Measurements from ENCODE around the gene MAMDC4.
"Not testable (repeated sequence)": the region's sequence is repeated elsewhere in the genome, so short reads cannot be mapped to it uniquely, and the experiment has no call there.

MAMDC4 gene

GRCh38 chr9:136839229-136840139, 12.7 kb upstream of the MAMDC4 start:
- no peak for DNase-seq (ENCODE audit: low read depth)

DNA sequence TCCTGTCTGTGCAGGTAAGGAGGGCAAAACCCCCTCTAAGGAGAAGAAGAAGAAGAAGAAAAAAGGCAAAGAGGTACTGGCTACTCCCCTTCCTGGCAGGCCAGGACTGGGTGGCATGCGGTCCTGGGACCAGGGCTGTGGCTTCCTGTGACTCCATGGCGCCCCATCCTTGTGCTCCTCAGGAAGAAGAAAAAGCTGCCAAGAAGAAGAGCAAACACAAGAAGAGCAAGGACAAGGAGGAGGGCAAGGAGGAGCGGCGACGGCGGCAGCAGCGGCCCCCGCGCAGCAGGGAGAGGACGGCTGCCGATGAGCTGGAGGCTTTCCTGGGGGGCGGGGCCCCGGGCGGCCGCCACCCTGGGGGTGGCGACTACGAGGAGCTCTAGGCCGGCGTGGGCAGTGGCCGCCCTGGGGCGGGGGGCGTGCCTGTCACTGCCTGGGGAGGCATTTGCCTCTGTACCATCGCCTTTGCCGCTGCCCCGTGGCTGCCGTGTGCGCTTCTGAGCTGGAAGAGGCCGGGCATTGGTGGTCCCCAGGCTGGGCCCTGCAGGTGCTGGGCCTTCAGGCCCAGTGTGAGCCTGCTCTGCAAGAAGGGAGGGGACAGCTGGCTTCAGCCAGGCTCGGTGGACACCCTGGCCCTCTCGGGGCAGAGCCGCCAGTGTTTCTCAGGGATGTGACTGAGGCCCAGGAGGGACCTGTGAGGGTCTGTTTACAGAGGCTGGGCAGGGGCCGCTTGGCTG, 11.8 kb upstream of the MAMDC4 start:
- DNase-seq (ENCODE audit: low read depth), result no peak

GRCh38 chr9:136840877-136841645, 11.1 kb upstream of the MAMDC4 start:
- DNase-seq (ENCODE audit: low read depth), result no peak

DNA sequence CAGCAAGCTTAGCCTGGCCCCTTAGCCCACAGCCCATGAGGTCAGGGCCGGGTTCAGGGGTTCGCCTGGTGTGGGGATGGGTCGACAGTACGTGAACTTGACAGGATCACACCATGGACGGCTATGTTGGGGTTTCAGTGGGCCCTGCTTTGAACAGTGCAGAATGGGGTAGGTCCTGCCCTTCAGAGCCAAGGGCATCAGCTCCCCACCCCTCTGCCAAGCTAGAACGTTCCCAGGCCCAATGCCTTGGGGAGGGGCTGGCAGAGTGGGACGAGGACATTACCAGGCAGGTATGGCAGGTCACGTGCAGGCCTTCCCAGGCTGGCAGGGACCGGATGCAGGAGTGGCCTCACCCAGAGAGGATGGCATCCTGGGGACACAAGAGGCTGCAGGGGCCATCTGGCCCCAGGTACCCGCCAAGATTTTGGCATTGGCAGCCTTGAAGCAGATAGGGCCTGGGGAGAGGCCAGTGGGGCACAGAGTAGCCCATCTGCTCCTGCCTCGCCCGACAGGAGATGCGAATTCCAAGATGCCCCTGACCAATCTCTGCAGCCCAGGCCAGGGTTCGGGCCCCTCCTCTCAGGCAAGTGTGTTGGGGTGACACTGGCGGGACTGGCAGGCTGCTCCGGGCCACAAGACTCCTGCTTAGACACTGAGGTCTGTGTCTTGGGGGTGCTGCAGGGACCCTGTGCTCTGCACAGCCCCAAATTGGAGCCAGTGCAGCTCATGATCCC, 10.3 kb upstream of the MAMDC4 start:
- DNase-seq (ENCODE audit: low read depth), result not testable (repeated sequence)

DNA sequence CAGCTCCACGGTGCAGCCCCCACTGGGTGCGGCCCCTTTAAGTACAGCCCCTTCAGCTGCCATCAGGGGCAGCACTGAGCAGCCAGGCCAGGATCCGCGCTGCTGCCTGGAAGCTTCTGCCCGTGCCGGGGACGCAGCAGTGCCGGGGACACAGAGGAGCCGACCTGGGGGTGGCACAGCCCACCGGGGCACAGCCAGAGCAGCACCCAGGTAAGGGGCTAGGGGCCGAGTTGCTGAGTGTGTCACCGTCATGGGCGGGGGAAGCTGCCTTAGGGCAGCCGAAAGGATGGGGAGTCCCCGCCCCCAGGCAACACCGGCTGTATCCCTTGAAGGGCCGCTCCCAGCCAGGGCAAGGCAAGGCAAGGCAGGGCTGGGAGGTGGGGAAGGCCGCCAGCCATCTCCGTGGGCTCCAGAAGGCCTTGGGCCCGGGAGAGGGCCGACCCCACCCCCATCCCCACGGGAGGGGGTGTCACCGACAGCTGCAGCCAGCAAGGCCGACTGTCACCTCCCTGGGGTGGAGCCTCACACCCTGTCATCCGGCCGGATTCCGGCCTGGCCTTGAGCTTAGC, 9.7 kb upstream of the MAMDC4 start, which contains the start of gene AJM1:
TSS of gene AJM1 (plus strand) at position 99 of the 569 bp plus-strand sequence. CDS start 1,937 bp downstream, outside the sequence.
- peak; percentile 61 for DNase-seq (ENCODE audit: low read depth)

GRCh38 chr9:136843159-136843800, 8.9 kb upstream of the MAMDC4 start:
- DNase-seq (ENCODE audit: low read depth), result not testable (repeated sequence)

DNA sequence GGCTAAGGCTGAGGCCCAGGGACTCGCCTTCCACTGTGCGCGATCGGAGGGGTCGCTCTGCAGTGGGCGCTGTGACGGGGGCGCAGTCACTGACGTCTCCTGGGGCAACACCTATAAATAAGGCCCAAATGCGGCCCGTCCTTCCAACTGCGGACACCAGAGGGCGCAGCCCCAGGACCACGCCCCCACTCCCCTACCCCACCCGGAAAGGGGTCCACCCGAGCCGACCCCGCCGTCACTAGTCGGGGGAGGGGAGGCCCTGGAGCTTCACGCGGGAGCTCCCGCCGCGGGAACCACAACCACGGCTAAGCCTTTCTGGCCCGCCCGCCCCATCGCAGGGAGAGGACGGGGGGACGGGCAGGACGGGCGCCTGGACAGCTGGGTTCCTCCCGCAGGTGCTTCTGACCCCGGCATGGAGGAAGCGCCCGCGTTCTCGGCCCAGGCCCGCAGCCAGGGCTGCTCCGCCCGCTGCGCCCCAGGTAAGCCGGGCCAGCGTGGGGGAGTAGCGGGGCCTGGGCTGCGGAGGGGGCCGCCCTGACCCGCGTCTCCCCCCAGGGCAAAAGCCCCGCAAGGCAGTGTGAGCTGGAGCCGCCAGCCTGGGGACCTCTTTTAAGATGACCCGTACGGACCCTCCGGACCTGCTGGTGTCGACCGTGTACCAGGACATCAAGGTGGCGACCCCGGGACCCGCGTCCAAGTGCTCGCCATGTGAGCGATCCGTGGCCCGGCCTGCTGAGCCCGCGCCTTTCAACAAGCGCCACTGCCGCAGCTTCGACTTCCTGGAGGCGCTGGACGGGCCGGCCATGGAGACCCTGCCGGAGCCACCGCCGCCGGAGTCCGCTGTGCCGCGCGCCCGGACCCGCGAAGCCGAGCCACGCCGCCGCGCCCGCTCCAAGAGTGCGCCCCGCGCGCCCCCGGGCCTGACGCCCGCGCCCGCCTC, 8.1 kb upstream of the MAMDC4 start:
- peak; percentile 34 for DNase-seq (ENCODE audit: low read depth)

DNA sequence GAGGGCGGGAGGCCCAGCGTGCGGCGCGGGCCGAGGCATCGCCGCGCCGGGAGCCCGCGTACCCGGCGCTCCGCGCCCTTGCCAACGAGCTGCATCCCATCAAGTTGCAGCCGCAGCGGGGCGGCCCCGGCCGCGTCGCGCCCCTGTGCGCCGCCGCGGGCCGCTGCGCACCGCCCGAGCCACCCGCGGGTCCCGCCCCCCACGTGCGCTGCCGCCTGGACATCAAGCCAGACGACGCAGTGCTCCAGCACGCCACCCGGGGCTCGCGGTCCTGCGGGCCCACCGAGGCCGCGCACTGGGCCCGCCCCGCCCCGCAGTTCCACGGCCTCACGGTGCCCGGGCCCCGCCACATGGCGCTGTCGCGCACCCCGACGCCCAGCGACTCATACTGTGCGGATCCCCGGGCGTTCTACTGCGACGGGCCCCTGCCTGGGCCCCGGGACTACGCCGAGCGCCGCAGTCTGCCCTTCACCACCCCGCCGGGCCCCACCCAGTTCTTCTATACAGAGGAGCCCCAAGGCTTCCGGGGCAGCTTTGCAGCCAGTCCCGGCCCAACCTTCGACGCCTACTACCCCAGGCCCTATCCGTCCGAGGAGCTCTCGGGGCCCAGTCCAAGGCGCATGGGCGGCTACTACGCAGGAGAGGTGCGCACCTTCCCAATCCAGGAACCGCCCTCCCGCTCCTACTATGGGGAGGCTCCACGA, 7.2 kb upstream of the MAMDC4 start:
- DNase-seq (ENCODE audit: low read depth), result no peak

- DNase-seq (ENCODE audit: low read depth), result no peak
Measured at GRCh38 chr9:136845465-136846260, 6.5 kb upstream of the MAMDC4 start.

GRCh38 chr9:136846376-136847087, 5.6 kb upstream of the MAMDC4 start:
- no peak for DNase-seq (ENCODE audit: low read depth)

DNA sequence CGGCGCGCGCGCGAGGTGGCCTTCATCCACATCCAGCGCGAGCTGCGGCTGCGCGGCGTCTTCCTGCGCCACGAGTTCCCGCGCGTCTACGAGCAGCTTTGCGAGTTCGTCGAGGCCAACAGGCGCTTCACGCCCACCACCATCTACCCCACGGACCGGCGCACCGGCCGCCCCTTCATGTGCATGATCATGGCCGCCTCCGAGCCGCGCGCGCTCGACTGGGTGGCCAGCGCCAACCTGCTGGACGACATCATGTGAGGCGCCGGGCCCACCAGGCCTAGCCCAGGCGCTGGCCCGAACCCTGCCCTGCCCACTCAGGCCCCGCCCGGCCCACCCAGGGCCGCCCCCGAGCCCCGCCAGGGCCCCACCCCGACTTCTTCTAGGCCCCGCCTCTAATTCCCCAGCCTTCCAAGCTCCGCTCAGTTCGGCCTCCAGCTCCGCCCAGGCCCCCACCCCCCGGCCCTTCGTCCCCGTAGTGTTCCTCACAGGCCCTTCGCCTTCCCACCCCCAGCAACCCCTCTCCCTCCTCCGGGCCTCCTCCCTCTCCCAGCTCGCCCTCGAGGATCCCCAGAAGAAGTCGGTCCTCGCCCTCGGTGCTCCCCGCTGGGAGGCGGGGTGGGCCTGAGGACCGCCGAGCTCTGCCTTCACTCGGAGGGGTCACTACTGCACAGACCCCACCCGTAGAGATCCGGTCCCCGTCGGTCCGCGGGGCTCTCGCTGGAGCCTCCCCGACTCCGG, 4.9 kb upstream of the MAMDC4 start:
- no peak for DNase-seq (ENCODE audit: low read depth)

GRCh38 chr9:136847826-136848392, 4.2 kb upstream of the MAMDC4 start:
- peak; percentile 43 for DNase-seq (ENCODE audit: low read depth)

DNA sequence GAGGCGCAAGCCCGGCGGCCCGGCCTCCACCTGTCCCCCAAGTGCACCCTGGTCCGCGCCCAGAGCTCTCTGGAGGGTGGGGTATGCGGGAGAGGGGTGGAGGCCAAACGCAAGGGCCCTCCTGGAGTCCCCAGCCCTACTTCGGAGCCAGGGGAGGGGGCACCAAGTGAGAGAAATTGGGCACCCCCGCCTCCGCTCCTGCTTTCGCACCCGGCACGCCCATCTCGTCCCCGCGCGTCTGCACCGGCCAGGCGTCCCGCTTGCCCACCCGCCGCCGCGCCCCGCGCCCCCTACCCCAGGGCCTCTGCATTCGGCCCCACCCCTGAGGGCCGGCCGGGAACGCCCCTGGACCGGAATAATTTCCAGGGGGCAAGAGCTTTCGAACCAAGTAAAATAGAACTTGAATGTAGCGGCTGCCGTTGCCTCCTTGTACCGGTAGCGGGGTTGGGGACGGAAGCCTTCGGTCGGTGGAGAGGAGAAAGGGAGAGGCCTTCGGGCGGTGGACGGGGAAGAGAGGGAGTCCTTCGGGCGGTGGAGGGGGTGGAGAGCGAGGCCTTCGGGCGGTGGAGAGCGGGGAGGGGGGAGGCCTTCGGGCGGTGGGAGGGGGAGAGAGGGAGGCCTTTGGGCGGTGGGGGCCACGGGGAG, 3.6 kb upstream of the MAMDC4 start:
- no peak for DNase-seq (ENCODE audit: low read depth)

GRCh38 chr9:136849038-136849959, 2.8 kb upstream of the MAMDC4 start, which contains the start of gene PHPT1:
Gene PHPT1 (plus strand): TSS chr9:136849409. CDS start chr9:136849431, 22 bp downstream.
- peak; percentile 92 for DNase-seq (ENCODE audit: low read depth)
